ENCODE data around the gene CLDN4.
"Not testable (repeated sequence)": the region's sequence is repeated elsewhere in the genome, so short reads cannot be mapped to it uniquely, and the experiment has no call there.

Gene CLDN4, protein sequence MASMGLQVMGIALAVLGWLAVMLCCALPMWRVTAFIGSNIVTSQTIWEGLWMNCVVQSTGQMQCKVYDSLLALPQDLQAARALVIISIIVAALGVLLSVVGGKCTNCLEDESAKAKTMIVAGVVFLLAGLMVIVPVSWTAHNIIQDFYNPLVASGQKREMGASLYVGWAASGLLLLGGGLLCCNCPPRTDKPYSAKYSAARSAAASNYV

DNA sequence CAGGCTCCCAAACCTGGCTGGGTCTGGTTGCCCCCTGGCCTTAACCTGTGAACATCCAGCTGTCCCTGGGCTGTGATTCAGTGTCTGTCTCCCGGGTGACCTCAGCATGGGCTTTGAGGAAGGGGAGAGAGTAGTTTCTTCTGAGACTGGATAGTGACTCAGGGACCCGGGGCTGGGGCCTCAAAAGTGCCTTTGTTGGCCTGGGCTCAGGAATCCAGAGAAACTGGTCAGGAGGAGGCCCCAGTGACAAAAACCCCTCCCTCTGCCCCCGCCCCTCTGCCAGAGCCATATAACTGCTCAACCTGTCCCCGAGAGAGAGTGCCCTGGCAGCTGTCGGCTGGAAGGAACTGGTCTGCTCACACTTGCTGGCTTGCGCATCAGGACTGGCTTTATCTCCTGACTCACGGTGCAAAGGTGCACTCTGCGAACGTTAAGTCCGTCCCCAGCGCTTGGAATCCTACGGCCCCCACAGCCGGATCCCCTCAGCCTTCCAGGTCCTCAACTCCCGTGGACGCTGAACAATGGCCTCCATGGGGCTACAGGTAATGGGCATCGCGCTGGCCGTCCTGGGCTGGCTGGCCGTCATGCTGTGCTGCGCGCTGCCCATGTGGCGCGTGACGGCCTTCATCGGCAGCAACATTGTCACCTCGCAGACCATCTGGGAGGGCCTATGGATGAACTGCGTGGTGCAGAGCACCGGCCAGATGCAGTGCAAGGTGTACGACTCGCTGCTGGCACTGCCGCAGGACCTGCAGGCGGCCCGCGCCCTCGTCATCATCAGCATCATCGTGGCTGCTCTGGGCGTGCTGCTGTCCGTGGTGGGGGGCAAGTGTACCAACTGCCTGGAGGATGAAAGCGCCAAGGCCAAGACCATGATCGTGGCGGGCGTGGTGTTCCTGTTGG, at the start of gene CLDN4:
TSS of gene CLDN4 (plus strand) at position 316 of the 903 bp plus-strand sequence. CDS start at position 522, 206 bp downstream.
- DNase-seq (ENCODE audit: low spot score in 2 of 2) (no peak), ATAC-seq (ENCODE audit: low read depth) (no peak)
- no peaks in the 10 kb centered on the region for H3K36me3 Mint-ChIP-seq
- peaks cover 24% of the 10 kb centered on the region for H3K4me1 Mint-ChIP-seq
- H3K27ac Mint-ChIP-seq = no peak within 1 kb of the TSS
- H3K4me3 Mint-ChIP-seq = no peak within 1 kb of the TSS
- no peaks in the 10 kb centered on the region for H3K9me3 Mint-ChIP-seq
- H3K27me3 Mint-ChIP-seq = peaks cover 3% of the 10 kb centered on the region

DNA sequence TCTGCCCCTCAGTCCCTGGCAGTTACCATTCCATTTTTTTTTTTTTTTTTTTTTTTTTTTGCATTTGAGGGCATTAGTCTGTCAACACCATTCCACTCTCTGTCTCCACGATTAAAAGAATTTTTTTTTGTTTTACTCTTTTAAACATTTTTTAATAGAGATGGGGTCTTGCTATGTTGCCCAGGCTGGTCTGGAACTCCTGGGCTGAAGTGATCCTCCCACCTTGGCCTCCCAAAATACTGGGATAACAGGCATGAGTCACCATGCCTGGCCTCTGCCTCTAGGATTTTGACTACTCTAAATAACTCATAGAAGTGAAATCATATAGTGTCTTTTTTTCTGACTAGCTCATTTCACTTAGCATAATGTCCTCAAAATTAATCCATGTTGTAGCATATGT, 44.2 kb upstream of the CLDN4 start:
- ATAC-seq (ENCODE audit: low read depth) (no peak), DNase-seq (ENCODE audit: low spot score in 2 of 2) (no peak)
- H3K36me3 Mint-ChIP-seq = peaks cover 2% of the 10 kb centered on the region
- no peaks in the 10 kb centered on the region for H3K27me3 Mint-ChIP-seq
- peaks cover 2% of the 10 kb centered on the region for H3K9me3 Mint-ChIP-seq
- H3K4me1 Mint-ChIP-seq = no peaks in the 10 kb centered on the region
- H3K27ac Mint-ChIP-seq = no peak overlapping the region
- no peak overlapping the region for H3K4me3 Mint-ChIP-seq

DNA sequence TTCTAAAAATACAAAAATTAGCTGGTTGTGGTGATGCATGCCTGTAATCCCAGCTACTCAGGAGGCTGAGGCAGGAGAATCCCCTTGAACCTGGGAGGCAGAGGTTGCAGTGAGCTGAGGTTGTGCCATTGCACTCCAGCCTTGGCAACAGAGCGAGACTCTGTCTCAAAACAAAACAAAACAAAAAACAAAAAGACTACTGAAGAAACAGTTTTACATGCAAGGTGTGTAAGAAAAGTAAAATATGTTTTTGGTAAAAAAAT, 43.1 kb upstream of the CLDN4 start:
- H3K27me3 Mint-ChIP-seq; H3K4me1 Mint-ChIP-seq; ATAC-seq (ENCODE audit: low read depth); DNase-seq (ENCODE audit: low spot score in 2 of 2); H3K36me3 Mint-ChIP-seq; H3K9me3 Mint-ChIP-seq; H3K27ac Mint-ChIP-seq; H3K4me3 Mint-ChIP-seq: not testable (repeated sequence)

DNA sequence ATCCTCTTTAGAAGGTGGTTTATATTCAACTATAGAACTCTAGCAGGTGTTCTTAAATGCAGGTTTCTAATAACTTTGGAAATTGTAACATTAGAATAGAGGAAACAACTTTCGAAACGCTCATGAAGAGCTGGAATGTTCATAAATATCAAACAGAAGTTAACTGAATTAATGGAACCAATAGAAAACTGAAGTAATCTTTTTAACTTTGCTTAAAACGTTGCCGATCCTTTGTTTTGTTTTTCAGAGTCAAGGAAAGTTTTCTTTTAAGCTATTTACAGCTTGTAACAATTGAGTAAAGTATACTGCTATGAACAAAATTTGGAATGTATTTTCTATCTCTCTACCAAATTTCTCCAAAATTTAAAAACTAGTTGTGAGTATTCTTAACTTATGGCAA, 41.7 kb upstream of the CLDN4 start:
- H3K4me3 Mint-ChIP-seq = no peak overlapping the region
- H3K4me1 Mint-ChIP-seq = no peaks in the 10 kb centered on the region
- H3K36me3 Mint-ChIP-seq = no peaks in the 10 kb centered on the region
- H3K9me3 Mint-ChIP-seq = no peaks in the 10 kb centered on the region
- ATAC-seq (ENCODE audit: low read depth) = no peak
- no peak overlapping the region for H3K27ac Mint-ChIP-seq
- DNase-seq (ENCODE audit: low spot score in 2 of 2) = no peak
- peaks cover 2% of the 10 kb centered on the region for H3K27me3 Mint-ChIP-seq

DNA sequence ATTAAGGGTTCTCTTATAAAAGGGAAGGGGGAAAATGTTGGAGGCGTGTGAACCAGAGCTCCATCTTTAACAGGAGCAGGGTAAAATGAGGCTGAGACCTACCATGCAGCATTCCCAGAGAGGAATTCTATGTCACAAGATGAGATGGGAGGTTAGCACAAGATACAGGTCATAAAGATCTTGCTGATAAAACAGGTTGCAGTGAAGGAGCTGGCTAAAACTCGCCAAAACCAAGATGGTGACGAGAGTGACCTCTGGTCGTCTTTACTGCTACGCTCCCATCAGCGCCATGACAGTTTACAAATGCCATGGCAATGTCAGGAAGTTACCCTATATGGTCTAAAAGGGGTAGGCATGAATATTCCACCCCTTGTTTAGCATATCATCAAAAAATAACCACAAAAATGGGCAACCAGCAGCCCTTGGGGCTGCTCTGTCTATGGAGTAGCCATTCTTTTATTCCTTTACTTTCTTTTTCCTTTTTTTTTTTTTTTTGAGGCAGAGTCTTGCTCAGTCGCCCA, 39.6 kb upstream of the CLDN4 start:
- H3K4me3 Mint-ChIP-seq; H3K36me3 Mint-ChIP-seq; DNase-seq (ENCODE audit: low spot score in 2 of 2); H3K9me3 Mint-ChIP-seq; ATAC-seq (ENCODE audit: low read depth); H3K4me1 Mint-ChIP-seq; H3K27me3 Mint-ChIP-seq; H3K27ac Mint-ChIP-seq: not testable (repeated sequence)

DNA sequence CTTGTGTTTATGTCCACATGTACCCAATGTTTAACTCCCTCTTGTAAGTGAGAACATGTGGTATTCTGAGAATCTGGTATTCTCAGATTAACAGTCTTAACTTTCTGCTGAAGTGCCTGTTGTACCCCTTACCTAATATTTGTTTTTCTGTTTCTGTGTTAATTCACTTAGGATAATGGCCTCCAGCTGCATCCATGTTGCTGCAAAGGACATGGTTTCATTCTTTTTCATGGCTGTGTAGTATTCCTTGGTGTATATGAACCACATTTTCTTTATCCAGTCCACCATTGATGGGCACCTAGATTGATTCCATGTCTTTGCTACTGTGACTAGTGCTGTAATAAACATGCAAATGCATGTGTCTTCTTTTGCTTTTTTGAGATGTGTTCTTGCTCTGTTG, 35.6 kb upstream of the CLDN4 start:
- not testable (repeated sequence) for H3K4me1 Mint-ChIP-seq; H3K27me3 Mint-ChIP-seq; ATAC-seq (ENCODE audit: low read depth); H3K36me3 Mint-ChIP-seq; H3K4me3 Mint-ChIP-seq; DNase-seq (ENCODE audit: low spot score in 2 of 2); H3K27ac Mint-ChIP-seq; H3K9me3 Mint-ChIP-seq

DNA sequence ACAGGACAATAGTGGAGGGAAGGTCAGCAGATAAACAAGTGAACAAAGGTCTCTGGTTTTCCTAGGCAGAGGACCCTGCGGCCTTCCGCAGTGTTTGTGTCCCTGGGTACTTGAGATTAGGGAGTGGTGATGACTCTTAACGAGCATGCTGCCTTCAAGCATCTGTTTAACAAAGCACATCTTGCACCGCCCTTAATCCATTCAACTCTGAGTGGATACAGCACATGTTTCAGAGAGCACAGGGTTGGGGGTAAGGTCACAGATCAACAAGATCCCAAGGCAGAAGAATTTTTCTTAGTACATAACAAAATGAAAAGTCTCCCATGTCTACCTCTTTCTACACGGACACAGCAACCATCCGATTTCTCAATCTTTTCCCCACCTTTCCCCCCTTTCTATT, 34.1 kb upstream of the CLDN4 start:
- DNase-seq (ENCODE audit: low spot score in 2 of 2); ATAC-seq (ENCODE audit: low read depth); H3K9me3 Mint-ChIP-seq; H3K36me3 Mint-ChIP-seq; H3K4me3 Mint-ChIP-seq; H3K27me3 Mint-ChIP-seq; H3K27ac Mint-ChIP-seq; H3K4me1 Mint-ChIP-seq: not testable (repeated sequence)

DNA sequence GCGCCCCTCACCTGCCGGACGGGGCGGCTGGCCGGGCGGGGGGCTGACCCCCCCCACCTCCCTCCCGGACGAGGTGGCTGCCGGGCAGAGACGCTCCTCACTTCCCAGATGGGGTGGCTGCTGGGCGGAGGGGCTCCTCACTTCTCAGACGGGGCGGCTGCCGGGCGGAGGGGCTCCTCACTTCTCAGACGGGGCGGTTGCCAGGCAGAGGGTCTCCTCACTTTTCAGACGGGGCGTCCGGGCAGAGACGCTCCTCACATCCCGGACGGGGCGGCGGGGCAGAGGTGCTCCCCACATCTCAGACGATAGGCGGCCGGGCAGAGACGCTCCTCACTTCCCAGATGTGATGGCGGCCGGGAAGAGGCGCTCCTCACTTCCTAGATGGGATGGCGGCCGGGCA, 33.6 kb upstream of the CLDN4 start:
- H3K9me3 Mint-ChIP-seq; H3K27ac Mint-ChIP-seq; H3K36me3 Mint-ChIP-seq; H3K4me1 Mint-ChIP-seq; H3K27me3 Mint-ChIP-seq; ATAC-seq (ENCODE audit: low read depth); H3K4me3 Mint-ChIP-seq; DNase-seq (ENCODE audit: low spot score in 2 of 2): not testable (repeated sequence)

DNA sequence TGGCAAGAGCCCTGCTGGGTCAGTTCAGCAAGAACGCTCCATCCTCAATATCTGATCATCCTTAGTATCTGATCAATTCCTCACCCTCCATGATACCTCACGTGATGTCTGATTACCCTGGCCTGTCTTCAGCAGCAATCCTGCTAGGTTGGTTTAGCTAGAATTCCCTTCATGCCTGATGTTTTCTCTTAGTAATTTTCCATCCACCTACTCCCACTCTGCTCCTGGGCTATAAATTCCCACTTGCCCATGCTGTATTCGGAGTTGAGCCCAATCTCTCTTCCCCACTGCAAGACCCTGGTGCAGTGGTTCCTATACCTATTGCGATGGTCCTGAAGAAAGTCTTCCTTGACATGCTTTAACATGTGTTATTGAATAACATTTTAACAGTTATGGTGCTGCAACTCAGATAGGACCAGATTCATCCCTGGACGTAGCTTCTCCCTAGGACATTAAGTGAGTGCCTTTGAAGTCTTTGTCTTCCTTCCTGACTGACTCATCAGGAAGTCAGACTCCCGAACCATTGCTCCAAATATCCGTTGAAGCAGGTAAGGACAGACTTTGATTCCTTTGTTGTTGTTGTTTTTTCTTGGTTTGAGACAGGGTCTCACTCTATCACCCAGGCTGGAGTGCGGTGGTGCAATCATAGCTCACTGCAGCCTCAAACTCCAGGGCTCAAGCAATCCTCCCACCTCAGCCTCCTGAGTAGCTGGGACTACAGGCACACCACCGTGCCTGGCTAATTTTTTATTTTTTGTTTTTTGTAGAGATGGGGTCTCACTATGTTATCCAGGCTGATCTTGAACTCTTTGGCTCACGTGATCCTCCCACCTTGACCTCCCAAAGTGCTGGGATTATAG, 31.3 kb upstream of the CLDN4 start:
- H3K4me3 Mint-ChIP-seq = no peak overlapping the region
- peaks cover 1% of the 10 kb centered on the region for H3K36me3 Mint-ChIP-seq
- ATAC-seq (ENCODE audit: low read depth) (no peak), DNase-seq (ENCODE audit: low spot score in 2 of 2) (no peak)
- no peaks in the 10 kb centered on the region for H3K4me1 Mint-ChIP-seq
- no peak overlapping the region for H3K27ac Mint-ChIP-seq
- H3K27me3 Mint-ChIP-seq = peaks cover 5% of the 10 kb centered on the region
- H3K9me3 Mint-ChIP-seq = no peaks in the 10 kb centered on the region

DNA sequence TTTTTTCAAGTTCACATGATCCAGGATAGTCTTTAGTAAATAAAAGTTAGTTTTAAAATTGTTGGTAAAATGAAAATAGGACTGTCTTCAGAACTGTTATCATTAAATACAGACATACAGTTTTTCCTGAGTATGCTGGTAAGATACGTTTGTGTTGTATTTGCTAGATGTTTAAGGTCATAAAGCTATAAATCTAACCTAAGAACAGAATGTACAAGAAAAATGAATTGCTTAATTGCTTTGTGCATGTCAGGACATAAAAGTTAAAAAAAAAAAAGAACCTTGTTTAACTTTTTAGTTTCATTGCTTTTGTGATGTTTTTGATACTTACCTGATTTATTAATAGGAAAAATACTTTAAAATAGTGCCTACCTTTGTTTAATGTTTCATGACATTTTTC, 29.2 kb upstream of the CLDN4 start:
- Mint-ChIP-seq H3K9me3 (no peaks in the 10 kb centered on the region), H3K4me1 (no peaks in the 10 kb centered on the region), H3K27ac (no peak overlapping the region)

DNA sequence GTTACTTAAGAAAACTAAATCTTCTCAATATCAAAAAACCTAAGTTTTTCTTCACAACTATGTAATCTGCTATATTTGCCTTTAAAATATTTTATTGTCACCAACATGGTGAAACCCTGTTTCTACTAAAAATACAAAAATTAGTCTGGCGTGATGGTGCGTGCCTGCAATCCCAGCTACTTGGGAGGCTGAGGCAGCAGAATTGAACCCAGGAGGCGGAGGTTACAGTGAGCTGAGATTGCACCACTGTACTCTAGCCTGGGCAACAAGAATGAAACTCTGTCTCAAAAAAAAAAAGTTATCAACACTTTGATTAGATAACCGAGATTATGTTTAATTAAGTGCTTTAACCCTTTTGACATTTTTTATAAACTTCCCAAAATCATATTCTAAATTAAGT, 28.3 kb upstream of the CLDN4 start:
- Mint-ChIP-seq H3K27me3 (peaks cover 5% of the 10 kb centered on the region), H3K9me3 (no peaks in the 10 kb centered on the region), H3K4me1 (no peaks in the 10 kb centered on the region), H3K4me3 (no peak overlapping the region), H3K36me3 (no peaks in the 10 kb centered on the region), H3K27ac (no peak overlapping the region)
- DNase-seq (ENCODE audit: low spot score in 2 of 2) (no peak), ATAC-seq (ENCODE audit: low read depth) (no peak)

More for the DNA sequence above, 29.2 kb upstream of the CLDN4 start:
- H3K36me3 Mint-ChIP-seq = no peaks in the 10 kb centered on the region
- peaks cover 5% of the 10 kb centered on the region for H3K27me3 Mint-ChIP-seq
- no peak overlapping the region for H3K4me3 Mint-ChIP-seq
- DNase-seq (ENCODE audit: low spot score in 2 of 2) (no peak), ATAC-seq (ENCODE audit: low read depth) (no peak)

DNA sequence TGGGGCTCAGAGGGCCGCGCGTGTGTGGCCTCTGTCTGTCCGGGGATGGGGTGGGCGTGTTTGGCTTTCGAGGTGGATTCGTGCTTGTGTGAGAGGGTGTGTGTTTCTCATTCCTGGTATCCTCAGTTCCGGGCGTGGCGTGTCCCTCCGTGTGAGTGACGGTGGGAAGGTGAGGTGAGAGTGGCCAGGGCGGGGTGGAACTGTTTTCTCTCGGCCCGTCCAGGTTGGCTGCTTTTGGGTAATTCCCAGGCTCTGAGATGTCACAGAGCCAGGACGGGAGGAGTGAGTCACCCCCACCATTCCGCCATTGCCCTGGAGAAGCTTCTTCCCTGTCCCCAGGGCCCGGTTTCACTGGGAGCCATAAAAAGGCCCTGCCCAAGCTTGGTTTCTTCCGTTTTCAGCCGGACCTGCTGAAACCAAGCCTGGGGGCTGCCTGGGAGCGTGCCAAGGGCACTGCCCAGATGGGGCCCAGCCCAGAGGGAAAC, 21.3 kb upstream of the CLDN4 start:
- Mint-ChIP-seq H3K9me3 (peaks cover 5% of the 10 kb centered on the region), H3K4me1 (no peaks in the 10 kb centered on the region), H3K4me3 (no peak overlapping the region), H3K27me3 (peaks cover 9% of the 10 kb centered on the region), H3K36me3 (no peaks in the 10 kb centered on the region), H3K27ac (no peak overlapping the region)
- ATAC-seq (ENCODE audit: low read depth) = no peak
- no peak for DNase-seq (ENCODE audit: low spot score in 2 of 2)

DNA sequence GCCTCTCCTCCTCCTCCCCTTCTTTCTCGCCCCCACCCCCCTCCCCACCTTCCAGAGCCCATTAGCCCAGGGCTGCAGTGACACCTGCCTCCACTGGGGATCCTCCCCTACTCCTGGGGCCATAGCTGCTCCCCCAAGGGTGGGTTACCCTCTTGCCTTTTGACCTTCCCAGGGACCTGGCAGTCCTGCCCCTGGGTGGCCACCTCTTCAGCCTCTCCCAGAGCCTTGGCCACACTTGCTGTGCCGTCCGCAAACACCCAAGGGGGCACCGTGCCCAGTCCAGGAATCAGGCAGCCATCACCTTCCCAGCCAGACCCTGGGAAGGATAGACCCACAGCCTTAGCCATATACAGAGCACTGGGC, 19.8 kb upstream of the CLDN4 start:
- no peak overlapping the region for H3K4me3 Mint-ChIP-seq
- no peak overlapping the region for H3K27ac Mint-ChIP-seq
- peaks cover 5% of the 10 kb centered on the region for H3K9me3 Mint-ChIP-seq
- H3K36me3 Mint-ChIP-seq = no peaks in the 10 kb centered on the region
- DNase-seq (ENCODE audit: low spot score in 2 of 2) (no peak), ATAC-seq (ENCODE audit: low read depth) (no peak)
- H3K27me3 Mint-ChIP-seq = peaks cover 11% of the 10 kb centered on the region
- no peaks in the 10 kb centered on the region for H3K4me1 Mint-ChIP-seq

DNA sequence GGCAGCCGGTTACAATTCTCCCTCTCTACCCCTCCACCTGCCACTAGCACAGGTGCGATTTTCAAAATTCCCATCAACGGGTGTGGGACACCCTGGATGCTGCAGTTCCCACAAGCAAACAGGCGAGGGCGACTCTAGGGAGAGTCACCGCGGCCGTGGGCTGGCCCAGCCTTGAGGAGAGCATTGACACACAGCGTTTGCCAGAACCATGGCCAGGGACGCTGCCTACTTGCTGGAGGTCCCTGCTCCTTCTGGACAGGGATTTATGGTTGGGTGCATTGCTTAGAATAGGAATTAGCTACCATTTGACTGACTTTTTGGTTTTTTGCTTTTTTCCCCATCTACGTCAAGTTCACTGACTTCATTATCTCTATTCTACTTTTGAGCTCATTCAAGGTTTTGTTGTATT, 19.0 kb upstream of the CLDN4 start:
- ATAC-seq (ENCODE audit: low read depth) = peak; percentile 60
- Mint-ChIP-seq H3K9me3 (peaks cover 5% of the 10 kb centered on the region), H3K36me3 (no peaks in the 10 kb centered on the region), H3K27me3 (peaks cover 11% of the 10 kb centered on the region), H3K4me1 (no peaks in the 10 kb centered on the region), H3K4me3 (no peak overlapping the region), H3K27ac (no peak overlapping the region)
- no peak for DNase-seq (ENCODE audit: low spot score in 2 of 2)

Data from memory B cell (primary cell).